GM12878 (cell line): ENCODE data around the gene KCNN1. TPM values are rescaled to one million over a fixed set of nuclear protein-coding genes. Genes with fewer than 3 reads are reported as not detected.

Experiments
- BCL11A ChIP-seq: IDR thresholded peaks from 2 replicates; pipeline ENCODE4 v1.6.1; 2011; ENCODE audit warnings: low read depth, low read length
- MLLT1 ChIP-seq: fragments of 450-650 bp; IDR thresholded peaks from 2 replicates; pipeline ENCODE4 v1.6.1; 2016; ENCODE audit warnings: mild to moderate bottlenecking
- NFIC ChIP-seq: IDR thresholded peaks from 2 replicates; pipeline ENCODE4 v1.6.1; 2012; ENCODE audit warnings: low read depth, mild to moderate bottlenecking, inconsistent platforms, low read length, moderate library complexity
- PRDM15 ChIP-seq: fragments of 450-650 bp; formaldehyde crosslinking; IDR thresholded peaks from 2 replicates; pipeline ENCODE4 v1.4.0; 2020; ENCODE audit warnings: mild to moderate bottlenecking, moderate library complexity
- SIX5 ChIP-seq: IDR thresholded peaks from 2 replicates; pipeline ENCODE4 v1.6.1; 2011; ENCODE audit warnings: mild to moderate bottlenecking, low read depth, low read length, moderate library complexity; ENCODE audit not compliant: severe bottlenecking
- ZBTB11 ChIP-seq: fragments of 450-650 bp; formaldehyde crosslinking; IDR thresholded peaks from 2 replicates; pipeline ENCODE4 v1.5.0; 2022; ENCODE audit warnings: mild to moderate bottlenecking, missing genetic modification characterization
- polyA plus RNA-seq, 11 experiments: library from polyadenylated mRNA; depleted of rRNA in 4 of 11; unstranded in 6 of 11; stranded (reverse) in 5 of 11; fragments of >200 nt; fragmentation: Nextera tagmentation in 4 of 11; fragmentation: Illumina TruSeq in 1 of 11; extraction: Ambion mirVana in 4 of 11; extraction: Trizol in 1 of 11; gene quantifications; 1 replicate in 1 of 11; 2 replicates in 10 of 11; pipeline versions ENCODE4 v1.2.1 to v1.2.3, GENCODE V29; 2011 to 2016; ENCODE audit warnings: inconsistent platforms in 2 of 11, missing spikeins in 2 of 11, low read depth in 1 of 11
- total RNA-seq, 4 experiments: library from RNA; depleted of rRNA in 3 of 4; stranded (reverse); fragments of >200 nt in 3 of 4; fragmentation: Illumina TruSeq in 1 of 4; extraction: Trizol in 1 of 4; gene quantifications; 2 replicates each; pipeline versions ENCODE4 v1.2.1 to v1.2.3, GENCODE V29; 2013 to 2021

Gene KCNN1
- total and polyA plus RNA-seq, 10 of the 15 experiments (the other 5 are each of a cell fraction or from before 2014, with no cell fraction given) = 0.02 to 0.95 (median 0.16) TPM; not detected in 1

GRCh38 chr19:17968362-17968761, 1.5 kb downstream of the KCNN1 start (continued):
- TF ChIP-seq PRDM15 (CRISPR knock-in tag) (no peak), ZBTB11 (CRISPR knock-in tag) (no peak), NFIC (no peak), MLLT1 (no peak), SIX5 (no peak), BCL11A (no peak)
